ENCODE results near the gene MVB12A.

Gene MVB12A

DNA sequence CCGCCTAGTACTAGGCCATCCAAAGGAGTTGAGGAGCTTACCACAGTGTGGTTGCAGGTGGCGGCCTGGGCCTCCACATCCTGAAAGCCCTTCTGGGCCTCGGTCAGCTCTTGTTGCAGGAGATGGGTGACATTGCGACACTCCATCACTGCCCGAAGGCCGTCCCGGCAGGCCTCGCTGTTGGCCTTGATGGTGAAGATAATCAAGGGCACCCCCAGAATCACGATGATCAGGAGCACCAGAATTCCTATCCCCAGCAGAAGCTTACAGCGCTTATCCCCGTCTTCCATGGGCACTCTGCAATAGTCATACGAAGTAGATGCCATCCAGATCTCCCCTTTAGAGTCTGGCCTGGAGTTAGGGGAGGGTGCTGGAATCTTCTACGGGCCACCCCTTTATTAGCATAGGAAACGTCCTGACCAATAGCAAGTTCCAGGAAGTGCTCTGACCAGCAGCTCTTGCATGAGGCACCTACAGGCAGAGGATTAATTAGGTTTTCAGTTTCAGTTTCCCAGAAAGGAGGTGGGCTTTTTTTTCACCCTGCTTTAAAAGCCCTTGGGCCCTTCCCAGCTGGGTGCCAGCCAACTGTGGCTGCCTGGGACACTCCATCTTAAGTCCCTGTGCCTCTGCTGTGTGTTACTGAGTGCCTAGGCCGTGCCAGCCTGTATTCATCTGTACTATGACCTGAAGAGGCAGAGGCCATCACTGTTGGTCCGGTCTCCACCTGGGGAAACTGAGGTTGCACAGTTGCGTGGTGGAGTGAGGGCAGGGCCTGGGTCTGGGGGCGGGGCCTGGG, 14.4 kb upstream of the MVB12A start, which contains the start of gene BST2:
TSS of gene BST2 (minus strand) at position 381 of the 796 bp plus-strand sequence. CDS start at position 326, 55 bp downstream.
- TF ChIP-seq, protein P1, sequence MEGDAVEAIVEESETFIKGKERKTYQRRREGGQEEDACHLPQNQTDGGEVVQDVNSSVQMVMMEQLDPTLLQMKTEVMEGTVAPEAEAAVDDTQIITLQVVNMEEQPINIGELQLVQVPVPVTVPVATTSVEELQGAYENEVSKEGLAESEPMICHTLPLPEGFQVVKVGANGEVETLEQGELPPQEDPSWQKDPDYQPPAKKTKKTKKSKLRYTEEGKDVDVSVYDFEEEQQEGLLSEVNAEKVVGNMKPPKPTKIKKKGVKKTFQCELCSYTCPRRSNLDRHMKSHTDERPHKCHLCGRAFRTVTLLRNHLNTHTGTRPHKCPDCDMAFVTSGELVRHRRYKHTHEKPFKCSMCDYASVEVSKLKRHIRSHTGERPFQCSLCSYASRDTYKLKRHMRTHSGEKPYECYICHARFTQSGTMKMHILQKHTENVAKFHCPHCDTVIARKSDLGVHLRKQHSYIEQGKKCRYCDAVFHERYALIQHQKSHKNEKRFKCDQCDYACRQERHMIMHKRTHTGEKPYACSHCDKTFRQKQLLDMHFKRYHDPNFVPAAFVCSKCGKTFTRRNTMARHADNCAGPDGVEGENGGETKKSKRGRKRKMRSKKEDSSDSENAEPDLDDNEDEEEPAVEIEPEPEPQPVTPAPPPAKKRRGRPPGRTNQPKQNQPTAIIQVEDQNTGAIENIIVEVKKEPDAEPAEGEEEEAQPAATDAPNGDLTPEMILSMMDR (conservative IDR thresholded peaks at IDR 0.05; ENCODE audit: control insufficient read depth, insufficient read depth, low read depth, low read length), result no peak
- no peak for DNase-seq (ENCODE audit: low read depth)
- no peak within 1 kb of the TSS for H3K4me3 ChIP-seq (ENCODE audit: control insufficient read depth, low read depth, low read length)

DNA sequence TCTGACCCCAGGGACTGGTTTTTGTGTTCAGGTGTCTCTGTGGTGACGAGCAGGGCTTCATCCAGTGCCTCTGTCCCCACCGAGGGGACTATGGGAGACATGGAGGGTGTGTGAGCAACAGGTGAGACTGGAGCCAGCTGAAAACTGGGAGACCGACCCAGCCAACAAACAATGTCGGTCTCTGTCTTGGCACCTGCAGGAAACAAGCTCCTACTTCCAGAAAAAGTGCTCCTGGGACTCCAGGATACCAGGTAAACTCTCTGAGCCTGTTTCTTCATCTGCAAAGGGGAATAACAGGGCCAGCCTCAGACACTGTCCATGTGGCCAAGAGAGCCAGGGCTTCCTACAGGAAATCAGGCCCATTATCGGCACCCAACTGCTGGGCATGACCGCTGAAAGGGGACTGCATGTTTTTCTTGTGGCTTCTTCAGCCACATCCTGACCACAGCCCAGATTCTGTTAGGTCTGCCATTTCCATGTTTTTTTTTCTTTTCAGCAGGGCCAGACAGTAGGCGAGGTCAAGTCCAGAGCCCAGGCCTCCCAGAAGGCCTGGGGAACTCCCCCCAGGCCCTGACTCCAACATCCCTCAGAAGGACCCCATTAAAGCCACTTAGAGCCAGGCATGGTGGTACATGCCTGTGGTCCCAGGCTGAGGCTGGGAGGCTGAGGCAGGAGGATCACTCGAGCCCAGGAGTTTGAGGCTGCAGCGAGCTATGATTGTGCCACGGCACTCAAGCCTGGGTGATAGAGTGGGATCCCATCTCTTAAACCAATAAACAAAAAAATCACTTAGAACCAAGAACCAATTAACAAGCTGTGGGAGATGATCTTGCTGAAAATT, 13.6 kb upstream of the MVB12A start:
- DNase-seq (ENCODE audit: low read depth), result no peak
- no peak overlapping the region for H3K4me3 ChIP-seq (ENCODE audit: control insufficient read depth, low read depth, low read length)
- TF ChIP-seq, protein P1 (conservative IDR thresholded peaks at IDR 0.05; ENCODE audit: control insufficient read depth, insufficient read depth, low read depth, low read length), result no peak

- DNase-seq (ENCODE audit: low read depth), result no peak
Measured at GRCh38 chr19:17406887-17407196, 13.0 kb upstream of the MVB12A start.

DNA sequence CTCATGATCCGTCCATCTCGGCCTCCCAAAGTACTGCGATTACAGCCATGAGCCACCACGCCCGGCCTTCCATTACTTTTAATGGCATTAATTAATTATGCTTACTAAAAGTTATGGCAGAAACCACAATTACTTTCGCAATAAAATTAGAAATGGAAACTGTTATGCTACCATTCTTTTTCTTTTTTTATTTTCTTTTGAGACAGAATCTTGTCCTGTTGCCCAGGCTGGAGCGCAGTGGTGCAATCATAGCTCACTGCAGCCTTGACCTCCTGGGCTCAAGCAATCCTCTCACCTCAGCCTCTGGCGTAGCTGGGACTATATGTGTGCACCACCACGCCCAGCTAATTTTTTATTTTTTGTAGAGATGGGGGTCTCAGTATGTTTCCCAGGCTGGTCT, 9.9 kb upstream of the MVB12A start:
- TF ChIP-seq, protein P1 (conservative IDR thresholded peaks at IDR 0.05; ENCODE audit: control insufficient read depth, insufficient read depth, low read depth, low read length), result no peak

More at GRCh38 chr19:17406887-17407196, 13.0 kb upstream of the MVB12A start:
- no peak overlapping the region for H3K4me3 ChIP-seq (ENCODE audit: control insufficient read depth, low read depth, low read length)
- TF ChIP-seq, protein P1 (conservative IDR thresholded peaks at IDR 0.05; ENCODE audit: control insufficient read depth, insufficient read depth, low read depth, low read length), result no peak

GRCh38 chr19:17411801-17412200, 8.0 kb upstream of the MVB12A start:
- no peak for DNase-seq (ENCODE audit: low read depth)
- no peak overlapping the region for H3K4me3 ChIP-seq (ENCODE audit: control insufficient read depth, low read depth, low read length)
- TF ChIP-seq, protein P1 (conservative IDR thresholded peaks at IDR 0.05; ENCODE audit: control insufficient read depth, insufficient read depth, low read depth, low read length), result no peak

More for the DNA sequence above, 9.9 kb upstream of the MVB12A start:
- DNase-seq (ENCODE audit: low read depth), result no peak
- no peak overlapping the region for H3K4me3 ChIP-seq (ENCODE audit: control insufficient read depth, low read depth, low read length)

DNA sequence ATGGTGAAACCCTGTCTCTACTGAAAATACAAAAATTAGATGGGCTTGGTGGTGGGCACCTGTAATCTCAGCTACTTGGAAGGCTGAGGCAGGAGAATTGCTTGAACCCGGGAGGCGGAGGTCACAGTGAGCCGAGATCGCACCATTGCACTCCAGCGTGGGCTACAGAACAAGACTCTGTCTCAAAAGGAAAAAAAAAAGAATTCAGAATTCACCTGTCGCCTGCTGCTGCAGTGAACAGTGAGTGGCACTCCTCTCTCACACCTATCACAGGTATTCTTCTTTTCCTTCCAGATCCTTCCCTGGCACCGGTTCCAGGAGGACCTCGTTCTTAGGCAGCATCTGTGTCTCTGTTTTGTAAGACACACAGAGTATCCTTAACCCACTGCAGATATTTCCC, 5.8 kb upstream of the MVB12A start:
- no peak overlapping the region for H3K4me3 ChIP-seq (ENCODE audit: control insufficient read depth, low read depth, low read length)
- TF ChIP-seq, protein P1 (conservative IDR thresholded peaks at IDR 0.05; ENCODE audit: control insufficient read depth, insufficient read depth, low read depth, low read length), result no peak
- no peak for DNase-seq (ENCODE audit: low read depth)

Measured in fibroblast of mammary gland (primary cell).